Fibroblast of the aortic adventitia (primary cell): ENCODE results near the gene SPEF2. TPM values are rescaled to one million over a fixed set of nuclear protein-coding genes. Genes with fewer than 3 reads are reported as not detected.

Experiments used
- DNase-seq: peaks from one replicate; pipeline ENCODE4 v3.0.0-alpha.2; 2010; ENCODE audit warnings: low read depth
- H3K4me3 ChIP-seq: 2 replicates; pipeline ENCODE4 v1.5.1; 2011; ENCODE audit warnings: low read depth, mild to moderate bottlenecking, control low read depth, low read length, moderate library complexity
- total RNA-seq: library from RNA; depleted of rRNA; stranded (reverse); fragments of >200 nt; gene quantifications from 2 replicates; pipeline ENCODE4 v1.2.3, GENCODE V29; 2012; ENCODE audit warnings: low replicate concordance
- TF ChIP-seq, protein P1 (sequence below): IDR thresholded peaks from 2 replicates; pipeline ENCODE4 v1.5.1; 2011; ENCODE audit warnings: mild to moderate bottlenecking, low read length, control low read depth, inconsistent platforms; ENCODE audit not compliant: insufficient read depth

Gene SPEF2
- total RNA-seq, 1 donor: 5.7 TPM

DNA sequence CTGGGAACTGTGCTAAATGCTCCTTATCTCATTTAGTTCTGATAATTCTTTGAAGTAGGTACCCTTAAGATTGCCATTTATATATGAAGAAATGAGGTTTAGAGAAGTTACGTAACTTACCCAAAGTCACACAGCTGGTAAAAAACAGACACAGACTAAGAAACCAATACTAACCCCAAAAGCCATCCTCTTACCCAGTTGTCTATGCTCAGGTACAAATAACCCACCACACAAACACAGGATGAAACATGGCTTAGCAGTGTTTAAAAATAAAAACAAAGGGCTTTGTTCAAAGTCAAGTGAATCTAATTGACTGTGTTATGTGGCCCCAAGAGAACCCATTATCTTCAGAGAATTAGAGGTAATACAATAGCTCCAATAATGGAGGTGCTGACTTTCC is 202.0 kb downstream of the SPEF2 start:
- no peak overlapping the region for H3K4me3 ChIP-seq
- DNase-seq: no peak
- TF ChIP-seq, protein P1, sequence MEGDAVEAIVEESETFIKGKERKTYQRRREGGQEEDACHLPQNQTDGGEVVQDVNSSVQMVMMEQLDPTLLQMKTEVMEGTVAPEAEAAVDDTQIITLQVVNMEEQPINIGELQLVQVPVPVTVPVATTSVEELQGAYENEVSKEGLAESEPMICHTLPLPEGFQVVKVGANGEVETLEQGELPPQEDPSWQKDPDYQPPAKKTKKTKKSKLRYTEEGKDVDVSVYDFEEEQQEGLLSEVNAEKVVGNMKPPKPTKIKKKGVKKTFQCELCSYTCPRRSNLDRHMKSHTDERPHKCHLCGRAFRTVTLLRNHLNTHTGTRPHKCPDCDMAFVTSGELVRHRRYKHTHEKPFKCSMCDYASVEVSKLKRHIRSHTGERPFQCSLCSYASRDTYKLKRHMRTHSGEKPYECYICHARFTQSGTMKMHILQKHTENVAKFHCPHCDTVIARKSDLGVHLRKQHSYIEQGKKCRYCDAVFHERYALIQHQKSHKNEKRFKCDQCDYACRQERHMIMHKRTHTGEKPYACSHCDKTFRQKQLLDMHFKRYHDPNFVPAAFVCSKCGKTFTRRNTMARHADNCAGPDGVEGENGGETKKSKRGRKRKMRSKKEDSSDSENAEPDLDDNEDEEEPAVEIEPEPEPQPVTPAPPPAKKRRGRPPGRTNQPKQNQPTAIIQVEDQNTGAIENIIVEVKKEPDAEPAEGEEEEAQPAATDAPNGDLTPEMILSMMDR: no peak

DNA sequence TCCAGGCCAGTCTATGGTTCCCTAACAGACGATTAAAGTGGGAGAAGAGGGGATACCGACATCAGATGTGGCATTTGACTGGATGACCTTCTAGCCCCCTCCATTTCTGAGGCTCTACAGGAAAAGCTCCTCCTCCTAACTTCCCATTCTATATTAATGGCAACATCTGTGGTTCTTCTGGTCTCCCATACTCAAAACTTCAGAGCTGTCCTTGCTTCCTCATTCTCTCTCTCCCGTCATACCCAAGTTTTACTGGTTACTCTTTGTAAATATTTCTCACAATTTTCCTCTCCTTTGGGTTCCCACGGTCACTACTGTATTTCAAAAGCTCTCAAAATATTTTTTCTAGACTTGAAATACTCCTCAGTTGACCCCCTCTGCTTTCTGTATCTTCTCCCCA is 203.1 kb downstream of the SPEF2 start:
- TF ChIP-seq, protein P1: no peak
- no peak overlapping the region for H3K4me3 ChIP-seq
- no peak for DNase-seq

DNA sequence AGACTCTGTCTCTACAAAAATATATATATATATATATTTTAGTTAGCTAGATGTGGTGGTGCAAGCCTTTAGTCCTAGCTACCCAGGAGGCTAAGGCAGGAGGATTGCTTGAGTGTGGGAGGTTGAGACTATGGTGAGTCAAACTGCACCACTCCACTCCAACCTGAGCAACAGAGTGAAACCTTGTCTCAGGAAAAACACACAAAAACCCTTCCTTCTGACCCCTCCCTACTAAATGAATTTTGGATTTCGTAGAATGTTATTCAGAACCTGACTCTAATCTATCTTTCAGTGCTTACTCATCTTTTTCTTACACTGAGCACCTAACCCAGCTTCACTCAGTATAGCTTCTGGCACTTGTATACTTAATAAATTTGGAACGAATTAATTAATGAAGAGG is 203.8 kb downstream of the SPEF2 start:
- no peak overlapping the region for H3K4me3 ChIP-seq
- no peak for DNase-seq
- TF ChIP-seq, protein P1: no peak

DNA sequence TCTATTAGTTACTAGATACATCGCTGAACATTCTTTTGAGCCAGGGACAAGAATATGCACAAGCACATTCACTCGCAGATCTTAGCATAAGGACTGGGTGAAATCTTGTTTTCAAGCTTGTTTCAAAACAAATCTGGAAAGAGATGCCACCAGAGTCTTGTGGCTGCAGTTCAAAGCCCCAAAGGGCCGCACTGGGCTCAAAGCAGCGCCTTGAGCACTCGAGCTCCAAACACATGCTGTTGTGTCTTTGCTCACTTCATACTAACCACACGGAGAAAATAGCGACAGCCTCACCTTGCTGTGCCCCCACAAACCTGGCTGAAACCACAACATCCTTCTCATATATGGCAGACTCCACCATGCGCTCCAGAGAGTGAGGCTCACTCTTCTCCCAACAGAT is 204.8 kb downstream of the SPEF2 start:
- TF ChIP-seq, protein P1: no peak
- H3K4me3 ChIP-seq: no peak overlapping the region
- DNase-seq: no peak

DNA sequence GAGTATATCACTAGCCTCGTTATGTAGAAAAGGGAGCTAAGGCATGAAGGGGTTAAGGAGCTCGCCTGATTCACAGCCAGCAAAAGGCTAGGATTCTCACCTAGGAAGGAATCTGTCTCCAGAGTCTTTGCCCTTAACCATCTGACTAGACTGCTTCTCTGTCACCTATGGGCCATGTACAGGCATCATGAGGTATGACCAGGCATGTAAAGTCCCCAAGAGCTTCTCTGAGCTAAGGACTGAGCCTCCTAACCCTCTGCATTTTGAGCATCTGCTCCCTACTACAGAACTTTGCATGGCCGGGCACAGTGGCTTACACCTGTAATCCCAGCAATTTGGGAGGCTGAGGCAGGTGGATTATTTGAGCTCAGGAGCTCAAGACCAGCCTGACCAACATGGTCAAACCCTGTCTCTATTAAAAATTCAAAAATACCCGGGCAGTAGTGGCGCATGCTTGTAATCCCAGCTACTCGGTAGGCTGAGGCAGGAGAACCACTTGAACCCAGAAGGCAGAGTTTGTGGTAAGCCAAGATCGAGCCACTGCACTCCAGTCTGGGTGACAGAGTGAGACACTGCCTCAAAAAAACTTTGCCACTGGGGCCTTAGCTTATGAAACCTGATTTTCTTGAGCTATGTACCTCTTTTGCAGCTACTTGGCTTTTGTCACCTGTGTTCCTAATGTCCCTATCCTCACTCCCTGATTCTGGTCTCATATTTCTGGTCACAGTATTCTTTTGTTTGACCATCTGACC is 205.9 kb downstream of the SPEF2 start:
- TF ChIP-seq, protein P1: no peak
- no peak overlapping the region for H3K4me3 ChIP-seq
- no peak for DNase-seq

DNA sequence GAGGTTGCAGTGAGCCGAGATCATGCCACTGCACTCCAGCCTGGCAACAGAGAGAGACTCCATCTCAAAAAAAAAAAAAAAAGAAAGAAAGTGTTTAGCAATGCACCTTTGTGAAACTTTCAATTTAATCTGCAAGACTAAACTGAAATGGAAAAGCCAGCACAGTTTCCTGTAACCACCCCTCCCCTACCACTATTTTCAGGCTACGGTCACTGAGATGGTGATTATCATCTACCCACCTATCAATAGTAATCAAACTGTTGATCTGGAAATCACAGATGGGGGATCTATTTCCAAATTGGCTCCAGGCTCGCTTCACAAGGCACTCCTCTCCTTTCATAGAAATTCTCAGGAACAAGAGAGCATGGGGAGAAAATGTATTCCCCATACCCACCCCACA is 208.4 kb downstream of the SPEF2 start:
- no peak for DNase-seq
- TF ChIP-seq, protein P1: no peak
- no peak overlapping the region for H3K4me3 ChIP-seq

DNA sequence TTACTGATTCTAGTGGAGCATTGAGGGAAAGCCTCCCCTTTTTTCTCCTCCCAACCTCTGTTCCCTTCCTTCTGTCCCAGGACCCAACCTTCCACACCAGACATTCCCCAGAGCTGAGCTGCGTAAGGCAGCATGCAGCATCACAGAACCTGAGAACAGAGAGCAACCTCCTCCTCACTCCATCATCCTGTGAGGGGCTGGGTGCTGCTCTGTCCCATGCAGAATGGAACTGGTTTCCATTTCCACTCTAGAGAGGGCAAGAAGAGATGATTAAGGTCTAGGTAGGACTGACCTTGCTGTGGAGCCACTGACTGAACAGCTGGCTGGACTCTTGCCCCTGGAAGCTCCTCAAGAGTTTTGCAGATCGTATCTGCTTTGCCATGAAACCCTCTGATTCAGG is 208.9 kb downstream of the SPEF2 start:
- TF ChIP-seq, protein P1: no peak
- DNase-seq: no peak
- H3K4me3 ChIP-seq: no peak overlapping the region
